WI38 (cell line): Measurements from ENCODE around the gene LRCH1.

ENCODE experiments used
- H3K4me3 ChIP-seq: 2 replicates; pipeline ENCODE4 v1.5.1; 2011; ENCODE audit warnings: low read depth, mild to moderate bottlenecking, control low read depth, low read length
- TF ChIP-seq, protein P1 (sequence below): IDR thresholded peaks from 2 replicates; pipeline ENCODE4 v1.5.1; 2012; ENCODE audit warnings: low read depth, mild to moderate bottlenecking, control low read depth, low read length

The LRCH1 gene

DNA sequence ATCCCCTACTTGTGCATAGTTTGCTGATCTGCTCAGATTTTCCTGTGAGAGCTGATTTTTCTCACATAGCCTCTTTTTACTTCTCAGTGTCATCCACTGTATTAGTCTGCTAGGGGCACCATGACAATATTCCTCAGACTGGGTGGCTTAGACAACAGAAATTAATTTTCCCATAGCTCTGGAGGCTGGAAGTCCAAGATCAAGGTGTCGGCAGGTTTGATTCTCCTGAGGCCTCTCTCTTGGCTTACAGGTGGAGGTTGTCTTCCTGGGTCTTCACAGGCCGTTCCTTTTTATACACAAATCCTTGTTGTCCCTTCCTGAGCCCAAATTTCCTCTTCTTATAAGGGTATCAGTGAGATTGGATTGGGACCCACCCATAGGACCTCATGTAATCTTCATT is 9.2 kb downstream of the LRCH1 start:
- H3K4me3 ChIP-seq, result no peak overlapping the region
- TF ChIP-seq, protein P1, sequence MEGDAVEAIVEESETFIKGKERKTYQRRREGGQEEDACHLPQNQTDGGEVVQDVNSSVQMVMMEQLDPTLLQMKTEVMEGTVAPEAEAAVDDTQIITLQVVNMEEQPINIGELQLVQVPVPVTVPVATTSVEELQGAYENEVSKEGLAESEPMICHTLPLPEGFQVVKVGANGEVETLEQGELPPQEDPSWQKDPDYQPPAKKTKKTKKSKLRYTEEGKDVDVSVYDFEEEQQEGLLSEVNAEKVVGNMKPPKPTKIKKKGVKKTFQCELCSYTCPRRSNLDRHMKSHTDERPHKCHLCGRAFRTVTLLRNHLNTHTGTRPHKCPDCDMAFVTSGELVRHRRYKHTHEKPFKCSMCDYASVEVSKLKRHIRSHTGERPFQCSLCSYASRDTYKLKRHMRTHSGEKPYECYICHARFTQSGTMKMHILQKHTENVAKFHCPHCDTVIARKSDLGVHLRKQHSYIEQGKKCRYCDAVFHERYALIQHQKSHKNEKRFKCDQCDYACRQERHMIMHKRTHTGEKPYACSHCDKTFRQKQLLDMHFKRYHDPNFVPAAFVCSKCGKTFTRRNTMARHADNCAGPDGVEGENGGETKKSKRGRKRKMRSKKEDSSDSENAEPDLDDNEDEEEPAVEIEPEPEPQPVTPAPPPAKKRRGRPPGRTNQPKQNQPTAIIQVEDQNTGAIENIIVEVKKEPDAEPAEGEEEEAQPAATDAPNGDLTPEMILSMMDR, result no peak

DNA sequence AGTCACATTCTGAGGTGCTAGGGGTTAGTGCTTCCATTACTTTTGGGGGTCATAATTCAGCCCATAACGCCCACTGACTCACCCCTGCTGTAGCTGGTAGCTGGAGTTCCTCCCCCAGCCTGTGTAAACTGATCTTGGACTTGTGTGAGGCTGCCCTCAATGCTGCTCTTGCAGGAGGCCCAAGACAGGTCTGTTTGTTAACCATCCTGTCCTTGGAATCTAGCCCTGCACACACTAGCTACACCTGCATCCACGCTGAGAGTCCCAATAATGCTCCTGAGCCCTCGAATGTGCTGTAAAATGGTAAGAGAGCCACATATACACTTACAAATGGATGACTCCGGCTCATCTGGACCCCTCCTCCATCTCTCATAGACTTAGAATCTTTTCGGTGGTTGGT is 9.6 kb downstream of the LRCH1 start:
- no peak overlapping the region for H3K4me3 ChIP-seq
- TF ChIP-seq, protein P1, result no peak

DNA sequence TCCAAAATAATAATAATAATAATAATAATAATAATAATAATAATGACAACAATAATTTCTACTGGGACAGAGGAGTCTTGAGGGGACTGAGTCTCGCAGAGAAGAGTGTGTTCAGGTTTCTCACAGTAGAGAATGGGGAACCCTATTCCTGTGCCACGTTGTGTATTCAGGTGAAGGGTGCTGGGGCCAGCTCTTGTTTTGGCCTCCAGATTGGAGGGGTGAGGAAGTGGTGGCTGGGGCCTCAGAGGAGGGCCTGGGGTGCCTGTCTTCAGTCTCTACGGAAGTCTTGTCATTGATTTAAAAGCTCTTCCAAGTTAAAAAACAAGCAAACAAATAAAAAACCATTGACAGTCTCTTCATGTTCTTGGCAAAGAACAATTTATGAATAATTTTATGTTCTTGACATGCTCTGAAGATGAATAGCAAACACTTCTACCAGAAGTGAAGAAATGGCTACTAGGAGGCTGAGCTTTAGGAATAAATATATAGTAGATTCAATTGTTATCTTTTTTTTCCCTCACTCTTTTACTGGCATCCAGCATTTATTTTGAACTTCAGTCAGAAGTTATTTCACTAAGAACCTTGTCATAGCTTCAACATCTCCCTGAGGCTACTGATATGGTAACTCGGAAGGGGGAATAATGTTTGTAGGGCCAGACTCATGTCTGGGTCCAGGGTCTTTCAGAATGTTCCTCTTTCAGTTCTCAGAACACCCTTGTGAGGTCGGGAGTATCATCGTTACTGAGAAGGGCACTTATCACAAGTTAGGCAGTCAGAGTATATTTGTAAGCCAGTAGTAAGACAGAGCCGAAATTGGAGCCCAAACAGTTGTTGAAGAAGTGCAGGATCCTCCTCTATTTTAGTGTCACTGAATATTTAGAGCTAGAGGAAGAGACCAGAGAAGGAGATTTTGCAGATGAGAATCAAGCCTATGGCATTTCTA is 13.1 kb downstream of the LRCH1 start:
- no peak overlapping the region for H3K4me3 ChIP-seq
- TF ChIP-seq, protein P1, result no peak

DNA sequence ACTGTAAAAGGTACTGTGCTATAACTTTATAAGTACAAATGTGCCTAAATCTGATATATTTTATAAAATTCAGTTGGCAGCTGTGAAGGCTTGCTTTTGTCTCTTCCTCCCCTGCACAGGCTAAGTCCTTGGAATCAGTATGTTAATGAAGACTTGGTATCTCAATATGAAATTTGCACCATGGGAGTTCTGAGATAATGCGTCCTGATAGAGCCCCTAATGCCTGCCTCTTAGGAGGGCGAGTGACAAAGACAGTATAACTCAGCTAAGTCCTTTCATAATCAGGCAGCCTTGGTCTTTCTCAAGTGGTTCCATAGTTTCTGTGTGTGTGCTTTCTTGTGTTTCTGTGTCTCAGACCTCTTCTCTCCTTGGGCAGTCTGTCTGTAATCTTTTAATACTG is 14.7 kb downstream of the LRCH1 start:
- no peak overlapping the region for H3K4me3 ChIP-seq
- TF ChIP-seq, protein P1, result no peak

DNA sequence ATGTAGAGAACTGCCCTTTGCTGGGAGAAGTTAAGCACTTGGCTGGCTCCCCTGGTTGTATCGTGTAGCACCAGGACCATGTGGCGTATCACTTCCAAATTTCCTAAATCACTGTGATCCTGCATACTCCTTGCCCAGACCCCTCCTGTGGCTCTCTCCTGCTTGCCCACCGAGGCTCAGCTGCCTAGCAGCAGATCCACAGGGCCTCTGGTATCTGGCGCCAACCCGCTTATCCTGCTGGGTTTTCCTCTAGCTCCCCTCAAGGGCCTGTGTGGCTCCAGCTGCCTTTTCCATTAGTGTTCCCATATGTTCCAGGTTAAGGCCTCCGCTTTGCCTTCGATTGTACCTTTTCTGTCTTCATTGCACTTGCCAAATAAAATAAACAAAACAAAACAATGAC is 16.5 kb downstream of the LRCH1 start:
- H3K4me3 ChIP-seq, result no peak overlapping the region
- TF ChIP-seq, protein P1, result no peak

DNA sequence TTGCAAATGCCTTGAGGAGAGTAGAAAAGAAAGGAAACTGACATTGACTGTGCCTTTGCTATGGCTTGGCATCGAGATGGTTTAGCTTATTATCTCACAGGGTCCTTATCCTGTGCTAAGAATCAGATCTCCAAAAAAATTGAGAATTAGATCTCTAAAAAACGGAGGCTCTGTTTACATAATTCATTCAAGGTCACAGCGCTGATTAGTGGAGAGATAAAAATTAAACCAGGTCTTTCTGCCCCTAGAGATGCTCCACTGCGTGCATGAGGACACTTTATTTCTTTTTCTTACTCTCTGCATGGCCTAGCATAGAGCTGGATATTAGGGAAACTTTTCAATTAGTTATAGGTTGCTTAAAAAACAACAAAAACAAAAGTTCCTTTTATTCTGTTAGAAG is 17.3 kb downstream of the LRCH1 start:
- H3K4me3 ChIP-seq, result no peak overlapping the region

More for the DNA sequence above, 17.3 kb downstream of the LRCH1 start:
- TF ChIP-seq, protein P1, result no peak
